ENCODE data around the gene FLOT1. TPM values are rescaled to one million over a fixed set of nuclear protein-coding genes. Genes with fewer than 3 reads are reported as not detected.
A peak's percentile ranks its signal among the peaks of the same experiment; 100 is the strongest.

Gene FLOT1
- total and polyA plus RNA-seq, 2 of the 13 experiments (the other 11 are each of a cell fraction or from before 2014, with no cell fraction given) = 82.3 to 130 TPM

DNA sequence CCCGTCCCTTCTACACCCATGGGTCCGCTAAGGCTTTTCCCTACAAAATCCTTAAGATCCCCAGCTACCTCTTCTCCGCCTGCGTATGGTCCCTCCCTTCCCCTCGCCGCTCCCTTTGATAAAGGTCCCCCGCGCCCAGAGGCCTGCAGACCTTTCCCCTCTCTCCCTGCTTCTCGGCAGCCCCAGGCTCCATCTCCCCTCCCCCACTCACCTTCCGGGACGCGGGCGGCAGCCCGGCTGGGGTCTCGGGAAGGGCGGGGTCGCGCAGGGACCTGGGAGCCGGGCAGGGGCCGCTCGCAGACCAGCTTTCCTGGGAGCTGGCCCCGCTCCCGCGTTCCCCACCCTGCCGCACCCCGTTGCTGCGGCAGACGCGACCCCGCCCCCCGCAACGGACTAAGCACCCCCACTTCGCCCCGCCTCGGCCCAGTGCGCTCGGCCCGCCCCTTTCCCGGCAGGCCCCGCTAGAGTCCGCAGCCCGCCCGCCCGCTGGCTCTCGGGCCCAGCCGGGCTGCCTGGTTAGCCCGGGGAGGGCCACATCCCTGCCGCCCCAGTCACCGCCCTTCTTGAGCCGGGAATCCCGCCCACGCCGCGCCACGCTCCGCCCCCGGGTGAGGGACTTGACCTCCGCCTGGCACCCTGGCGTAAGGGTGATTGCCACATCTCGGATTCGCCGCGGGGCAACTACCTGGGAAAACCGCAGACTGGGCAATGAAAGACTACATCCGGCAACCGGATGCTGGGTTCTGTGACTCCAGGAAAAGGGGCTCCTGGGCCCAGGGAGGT, at the start of gene FLOT1 (continued):
- TF ChIP-seq BATF2 (CRISPR knock-in tag; IDR thresholded peaks at IDR 0.05) (peak; percentile 98), CENPX (CRISPR knock-in tag; IDR thresholded peaks at IDR 0.05) (no peak), ETS1 (CRISPR knock-in tag; IDR thresholded peaks at IDR 0.05) (peak; percentile 30), KDM3A (CRISPR knock-in tag; IDR thresholded peaks at IDR 0.05; ENCODE audit: low read depth) (peak; percentile 81), ZBTB38 (CRISPR knock-in tag; IDR thresholded peaks at IDR 0.05) (peak; percentile 96), RFX1 (IDR thresholded peaks at IDR 0.05) (no peak), MXD1 (CRISPR knock-in tag; IDR thresholded peaks at IDR 0.05) (peak; percentile 84), MEIS1 (CRISPR knock-in tag; IDR thresholded peaks at IDR 0.05; ENCODE audit: borderline replicate concordance) (peak; percentile 33; the same call in 1 of the 2 replicates), LCORL (IDR thresholded peaks at IDR 0.05) (no peak), LCORL (CRISPR knock-in tag; IDR thresholded peaks at IDR 0.05) (peak; percentile 87), ATF1 (CRISPR knock-in tag; IDR thresholded peaks at IDR 0.05) (no peak; the same call in 1 of the 2 replicates), NRL (CRISPR knock-in tag; IDR thresholded peaks at IDR 0.05; ENCODE audit: borderline replicate concordance) (no peak; the same call in none of the 2 replicates), ZNF652 (CRISPR knock-in tag; IDR thresholded peaks at IDR 0.05; ENCODE audit: borderline replicate concordance, low read depth) (peak; percentile 46), ZNF543 (CRISPR knock-in tag; IDR thresholded peaks at IDR 0.05) (peak; percentile 98), HMG20A (CRISPR knock-in tag; IDR thresholded peaks at IDR 0.05; ENCODE audit: borderline replicate concordance) (peak; percentile 70), KLF9 (CRISPR knock-in tag; IDR thresholded peaks at IDR 0.05; ENCODE audit: low read depth) (no peak; the same call in 1 of the 2 replicates), SMARCE1 (IDR thresholded peaks at IDR 0.05; ENCODE audit: borderline replicate concordance) (no peak), TRIM24 (CRISPR knock-in tag; IDR thresholded peaks at IDR 0.05) (no peak; the same call in 1 of the 2 replicates), ETV6 (CRISPR knock-in tag; conservative IDR thresholded peaks at IDR 0.05) (peak; percentile 77; the same call in 1 of the 2 replicates)
- TF ChIP-seq, protein P1, sequence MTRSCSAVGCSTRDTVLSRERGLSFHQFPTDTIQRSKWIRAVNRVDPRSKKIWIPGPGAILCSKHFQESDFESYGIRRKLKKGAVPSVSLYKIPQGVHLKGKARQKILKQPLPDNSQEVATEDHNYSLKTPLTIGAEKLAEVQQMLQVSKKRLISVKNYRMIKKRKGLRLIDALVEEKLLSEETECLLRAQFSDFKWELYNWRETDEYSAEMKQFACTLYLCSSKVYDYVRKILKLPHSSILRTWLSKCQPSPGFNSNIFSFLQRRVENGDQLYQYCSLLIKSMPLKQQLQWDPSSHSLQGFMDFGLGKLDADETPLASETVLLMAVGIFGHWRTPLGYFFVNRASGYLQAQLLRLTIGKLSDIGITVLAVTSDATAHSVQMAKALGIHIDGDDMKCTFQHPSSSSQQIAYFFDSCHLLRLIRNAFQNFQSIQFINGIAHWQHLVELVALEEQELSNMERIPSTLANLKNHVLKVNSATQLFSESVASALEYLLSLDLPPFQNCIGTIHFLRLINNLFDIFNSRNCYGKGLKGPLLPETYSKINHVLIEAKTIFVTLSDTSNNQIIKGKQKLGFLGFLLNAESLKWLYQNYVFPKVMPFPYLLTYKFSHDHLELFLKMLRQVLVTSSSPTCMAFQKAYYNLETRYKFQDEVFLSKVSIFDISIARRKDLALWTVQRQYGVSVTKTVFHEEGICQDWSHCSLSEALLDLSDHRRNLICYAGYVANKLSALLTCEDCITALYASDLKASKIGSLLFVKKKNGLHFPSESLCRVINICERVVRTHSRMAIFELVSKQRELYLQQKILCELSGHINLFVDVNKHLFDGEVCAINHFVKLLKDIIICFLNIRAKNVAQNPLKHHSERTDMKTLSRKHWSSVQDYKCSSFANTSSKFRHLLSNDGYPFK (CRISPR knock-in tag; IDR thresholded peaks at IDR 0.05; ENCODE audit: borderline replicate concordance) = peak; percentile 80
- TF ChIP-seq, protein P2, sequence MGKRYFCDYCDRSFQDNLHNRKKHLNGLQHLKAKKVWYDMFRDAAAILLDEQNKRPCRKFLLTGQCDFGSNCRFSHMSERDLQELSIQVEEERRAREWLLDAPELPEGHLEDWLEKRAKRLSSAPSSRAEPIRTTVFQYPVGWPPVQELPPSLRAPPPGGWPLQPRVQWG (CRISPR knock-in tag; IDR thresholded peaks at IDR 0.05; ENCODE audit: borderline replicate concordance, low read depth) = no peak
- TF ChIP-seq, protein P3, sequence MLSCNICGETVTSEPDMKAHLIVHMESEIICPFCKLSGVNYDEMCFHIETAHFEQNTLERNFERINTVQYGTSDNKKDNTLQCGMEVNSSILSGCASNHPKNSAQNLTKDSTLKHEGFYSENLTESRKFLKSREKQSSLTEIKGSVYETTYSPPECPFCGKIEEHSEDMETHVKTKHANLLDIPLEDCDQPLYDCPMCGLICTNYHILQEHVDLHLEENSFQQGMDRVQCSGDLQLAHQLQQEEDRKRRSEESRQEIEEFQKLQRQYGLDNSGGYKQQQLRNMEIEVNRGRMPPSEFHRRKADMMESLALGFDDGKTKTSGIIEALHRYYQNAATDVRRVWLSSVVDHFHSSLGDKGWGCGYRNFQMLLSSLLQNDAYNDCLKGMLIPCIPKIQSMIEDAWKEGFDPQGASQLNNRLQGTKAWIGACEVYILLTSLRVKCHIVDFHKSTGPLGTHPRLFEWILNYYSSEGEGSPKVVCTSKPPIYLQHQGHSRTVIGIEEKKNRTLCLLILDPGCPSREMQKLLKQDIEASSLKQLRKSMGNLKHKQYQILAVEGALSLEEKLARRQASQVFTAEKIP (CRISPR knock-in tag; IDR thresholded peaks at IDR 0.05; ENCODE audit: borderline replicate concordance) = no peak
